ENCODE measurements around the gene SLC7A6. TPM values are rescaled to one million over a fixed set of nuclear protein-coding genes. Genes with fewer than 3 reads are reported as not detected.

SLC7A6 gene
- polyA plus RNA-seq, 3 donors: 4.3 to 47.7 (median 5.5) TPM

DNA sequence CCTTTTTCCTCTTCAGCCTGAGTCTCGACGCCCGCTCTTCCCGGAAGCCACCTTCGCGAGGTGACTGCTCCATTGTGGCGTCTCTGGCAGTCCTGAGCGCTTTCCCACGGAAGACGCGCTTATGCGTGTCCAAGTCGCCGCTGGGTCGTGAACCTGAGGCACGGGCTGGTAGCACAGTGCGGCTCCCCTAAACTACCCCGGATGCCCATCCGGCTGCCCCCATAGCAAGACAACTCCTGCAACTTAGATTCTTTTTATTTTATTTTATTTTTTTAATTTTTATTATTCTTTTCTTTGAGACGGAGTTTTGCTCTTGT lies 26.3 kb upstream of the SLC7A6 start:
- Histone ChIP-seq H3K27me3 (ENCODE audit: control insufficient read depth in 2 of 2, insufficient read depth in 2 of 2, low read length in 2 of 2) (peaks cover 9 to 33% of the 10 kb centered on the region in 2 donors), H3K4me3 (replicated peaks in 1 of 3; ENCODE audit: low read depth in 2 of 3, low read length in 3 of 3) (peak overlapping the region; percentile 46 to 85 (median 70)), H4K20me1 (ENCODE audit: insufficient read depth, low read length) (peaks cover 6% of the 10 kb centered on the region), H3K4me2 (replicated peaks; ENCODE audit: extremely low read depth, low read length, poor library complexity, severe bottlenecking) (peak overlapping the region; percentile 84), H3K9me3 (replicated peaks in 1 of 2; ENCODE audit: control insufficient read depth in 1 of 2, insufficient read depth in 1 of 2, low read length in 2 of 2) (no peaks in the 10 kb centered on the region), H3K79me2 (ENCODE audit: insufficient read depth, low read length) (no peaks in the 10 kb centered on the region), H3K9ac (ENCODE audit: insufficient read depth, low read length, poor library complexity, severe bottlenecking) (peak overlapping the region; percentile 40), H3K4me1 (ENCODE audit: control insufficient read depth in 1 of 2, insufficient read depth in 2 of 2, low read length in 2 of 2) (peaks cover 25 to 49% of the 10 kb centered on the region in 2 donors), H2AFZ (ENCODE audit: insufficient read depth, low read depth, low read length, poor library complexity, severe bottlenecking) (peak overlapping the region; percentile 99), H3K27ac (ENCODE audit: low read depth in 1 of 2, low read length in 2 of 2) (peak overlapping the region; percentile 28 to 67), H3K36me3 (replicated peaks in 1 of 2; ENCODE audit: control insufficient read depth in 1 of 2, insufficient read depth in 2 of 2, low read length in 2 of 2) (no peaks in the 10 kb centered on the region)
- peak overlapping the region; percentile 97 to 99 for H3K4me3 Mint-ChIP-seq
- 5% methylated on average over 16 of the region's 20 CpGs for WGBS (ENCODE audit: insufficient coverage)
- H3K9me3 Mint-ChIP-seq: peaks cover 0 to 16% (median 4%) of the 10 kb centered on the region in 7 donors
- peaks cover 28% of the 10 kb centered on the region for H3K4me1 Mint-ChIP-seq
- peaks cover 0 to 3% of the 10 kb centered on the region in 2 donors for H3K36me3 Mint-ChIP-seq
- H3K27ac Mint-ChIP-seq: peak overlapping the region; percentile 78 to 91 (median 90)
- no peak for DNase-seq
- intact Hi-C loops (cut with micrococcal nuclease): loop anchor here in 1 of 2 donors (5.0 to 10.0 kb wide), 2 partner anchors 151 to 353 kb away; partner anchors contain the start of genes NFATC3 and NRN1L
- TF ChIP-seq, protein P1, sequence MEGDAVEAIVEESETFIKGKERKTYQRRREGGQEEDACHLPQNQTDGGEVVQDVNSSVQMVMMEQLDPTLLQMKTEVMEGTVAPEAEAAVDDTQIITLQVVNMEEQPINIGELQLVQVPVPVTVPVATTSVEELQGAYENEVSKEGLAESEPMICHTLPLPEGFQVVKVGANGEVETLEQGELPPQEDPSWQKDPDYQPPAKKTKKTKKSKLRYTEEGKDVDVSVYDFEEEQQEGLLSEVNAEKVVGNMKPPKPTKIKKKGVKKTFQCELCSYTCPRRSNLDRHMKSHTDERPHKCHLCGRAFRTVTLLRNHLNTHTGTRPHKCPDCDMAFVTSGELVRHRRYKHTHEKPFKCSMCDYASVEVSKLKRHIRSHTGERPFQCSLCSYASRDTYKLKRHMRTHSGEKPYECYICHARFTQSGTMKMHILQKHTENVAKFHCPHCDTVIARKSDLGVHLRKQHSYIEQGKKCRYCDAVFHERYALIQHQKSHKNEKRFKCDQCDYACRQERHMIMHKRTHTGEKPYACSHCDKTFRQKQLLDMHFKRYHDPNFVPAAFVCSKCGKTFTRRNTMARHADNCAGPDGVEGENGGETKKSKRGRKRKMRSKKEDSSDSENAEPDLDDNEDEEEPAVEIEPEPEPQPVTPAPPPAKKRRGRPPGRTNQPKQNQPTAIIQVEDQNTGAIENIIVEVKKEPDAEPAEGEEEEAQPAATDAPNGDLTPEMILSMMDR (IDR thresholded peaks at IDR 0.05): no peak
- peaks cover 28 to 42% (median 33%) of the 10 kb centered on the region in 3 donors for H3K27me3 Mint-ChIP-seq (ENCODE audit: low read depth in 3 of 3)

DNA sequence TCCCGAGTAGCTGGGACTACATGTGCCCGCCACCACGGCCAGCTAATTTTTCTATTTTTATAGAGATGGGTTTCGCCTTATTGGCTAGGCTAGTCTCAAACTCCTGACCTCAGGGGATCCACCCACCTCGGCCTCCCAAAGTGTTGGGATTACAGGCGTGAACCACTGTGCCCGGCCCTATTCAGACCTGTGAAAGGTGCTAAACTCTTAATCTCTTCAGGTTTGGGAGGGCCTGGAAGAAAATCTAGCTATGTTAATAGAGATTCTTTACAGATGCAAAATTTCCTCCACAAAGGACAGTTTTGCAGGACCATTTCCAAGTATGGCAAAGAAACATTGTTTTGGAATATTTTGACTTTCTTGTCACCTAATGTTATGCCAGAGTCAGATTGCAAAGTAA lies 22.2 kb upstream of the SLC7A6 start:
- Histone ChIP-seq H3K4me1 (ENCODE audit: control insufficient read depth in 1 of 2, insufficient read depth in 2 of 2, low read length in 2 of 2) (peaks cover 38 to 49% of the 10 kb centered on the region in 2 donors), H3K79me2 (ENCODE audit: insufficient read depth, low read length) (peaks cover 23% of the 10 kb centered on the region), H3K4me2 (replicated peaks; ENCODE audit: extremely low read depth, low read length, poor library complexity, severe bottlenecking) (no peak overlapping the region), H3K27me3 (ENCODE audit: control insufficient read depth in 2 of 2, insufficient read depth in 2 of 2, low read length in 2 of 2) (peaks cover 0 to 2% of the 10 kb centered on the region in 2 donors), H4K20me1 (ENCODE audit: insufficient read depth, low read length) (peaks cover 4% of the 10 kb centered on the region), H3K27ac (ENCODE audit: low read depth in 1 of 2, low read length in 2 of 2) (no peak overlapping the region), H2AFZ (ENCODE audit: insufficient read depth, low read depth, low read length, poor library complexity, severe bottlenecking) (no peak overlapping the region), H3K4me3 (replicated peaks in 1 of 3; ENCODE audit: low read depth in 2 of 3, low read length in 3 of 3) (no peak overlapping the region), H3K9me3 (replicated peaks in 1 of 2; ENCODE audit: control insufficient read depth in 1 of 2, insufficient read depth in 1 of 2, low read length in 2 of 2) (no peaks in the 10 kb centered on the region), H3K36me3 (replicated peaks in 1 of 2; ENCODE audit: control insufficient read depth in 1 of 2, insufficient read depth in 2 of 2, low read length in 2 of 2) (no peaks in the 10 kb centered on the region), H3K9ac (ENCODE audit: insufficient read depth, low read length, poor library complexity, severe bottlenecking) (no peak overlapping the region)
- Mint-ChIP-seq H3K27ac (no peak overlapping the region), H3K4me3 (no peak overlapping the region), H3K4me1 (peaks cover 34% of the 10 kb centered on the region), H3K27me3 (ENCODE audit: low read depth in 3 of 3) (peaks cover 5 to 11% (median 10%) of the 10 kb centered on the region in 3 donors), H3K36me3 (peaks cover 0 to 3% of the 10 kb centered on the region in 2 donors), H3K9me3 (peaks cover 0 to 5% (median 0%) of the 10 kb centered on the region in 7 donors)
- TF ChIP-seq, protein P1 (IDR thresholded peaks at IDR 0.05): no peak
- no peak for DNase-seq
- intact Hi-C loops (cut with micrococcal nuclease): loop anchor here in 1 of 2 donors (10.0 kb wide), 1 partner anchor 157 kb away; the partner anchor contains the start of gene NFATC3
- WGBS (ENCODE audit: insufficient coverage): no CpG with 5 or more reads among the region's 7 CpGs
